ENCODE data around the gene PODXL2.

GRCh38 chr3:127620637-127621375 is 8.2 kb upstream of the PODXL2 start:
- TF ChIP-seq, protein P1, sequence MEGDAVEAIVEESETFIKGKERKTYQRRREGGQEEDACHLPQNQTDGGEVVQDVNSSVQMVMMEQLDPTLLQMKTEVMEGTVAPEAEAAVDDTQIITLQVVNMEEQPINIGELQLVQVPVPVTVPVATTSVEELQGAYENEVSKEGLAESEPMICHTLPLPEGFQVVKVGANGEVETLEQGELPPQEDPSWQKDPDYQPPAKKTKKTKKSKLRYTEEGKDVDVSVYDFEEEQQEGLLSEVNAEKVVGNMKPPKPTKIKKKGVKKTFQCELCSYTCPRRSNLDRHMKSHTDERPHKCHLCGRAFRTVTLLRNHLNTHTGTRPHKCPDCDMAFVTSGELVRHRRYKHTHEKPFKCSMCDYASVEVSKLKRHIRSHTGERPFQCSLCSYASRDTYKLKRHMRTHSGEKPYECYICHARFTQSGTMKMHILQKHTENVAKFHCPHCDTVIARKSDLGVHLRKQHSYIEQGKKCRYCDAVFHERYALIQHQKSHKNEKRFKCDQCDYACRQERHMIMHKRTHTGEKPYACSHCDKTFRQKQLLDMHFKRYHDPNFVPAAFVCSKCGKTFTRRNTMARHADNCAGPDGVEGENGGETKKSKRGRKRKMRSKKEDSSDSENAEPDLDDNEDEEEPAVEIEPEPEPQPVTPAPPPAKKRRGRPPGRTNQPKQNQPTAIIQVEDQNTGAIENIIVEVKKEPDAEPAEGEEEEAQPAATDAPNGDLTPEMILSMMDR (IDR thresholded peaks at IDR 0.05; ENCODE audit: low read depth, low read length), result no peak
- TF ChIP-seq POLR2A (IDR thresholded peaks at IDR 0.05; ENCODE audit: extremely low read depth, insufficient read length), result no peak
- TF ChIP-seq MYC (IDR thresholded peaks at IDR 0.05; ENCODE audit: low read depth, low read length), result no peak
